Inflammatory macrophage treated with lipopolysaccharide for 1 hour (primary cell): ENCODE results near the gene ZNF324.
A peak's percentile ranks its signal among the peaks of the same experiment; 100 is the strongest.
"Not testable (repeated sequence)": the region's sequence is repeated elsewhere in the genome, so short reads cannot be mapped to it uniquely, and the experiment has no call there.

Experiments used
- DNase-seq, 2 donors: peaks; one replicate each; pipeline ENCODE4 v3.0.0-alpha.2; 2020 to 2022

The ZNF324 gene

DNA sequence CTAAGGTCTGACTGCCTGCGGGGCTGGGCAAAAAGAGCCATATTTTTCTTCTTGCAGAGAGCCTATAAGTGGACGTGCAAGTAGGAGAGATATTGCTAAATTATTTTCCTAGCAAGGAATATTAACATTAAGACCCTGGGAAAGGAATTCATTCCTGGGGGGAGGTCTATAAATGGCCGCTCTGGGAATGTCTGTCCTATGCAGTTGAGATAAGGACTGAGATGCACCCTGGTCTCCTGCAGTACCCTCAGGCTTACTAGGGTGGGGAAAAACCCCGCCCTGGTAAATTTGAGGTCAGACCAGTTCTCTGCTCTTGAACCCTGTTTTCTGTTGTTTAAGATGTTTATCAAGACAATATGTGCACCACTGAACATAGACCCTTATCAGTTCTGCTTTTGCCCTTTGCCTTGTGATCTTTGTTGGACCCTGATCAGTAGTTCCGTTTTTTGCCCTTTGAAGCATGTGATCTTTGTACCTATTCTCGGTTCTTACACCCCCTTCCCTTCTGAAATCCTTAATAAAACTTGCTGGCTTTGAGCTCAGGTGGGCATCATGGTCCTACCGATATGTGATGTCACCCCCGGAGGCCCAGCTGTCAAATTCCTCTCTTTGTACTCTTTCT lies 40.8 kb downstream of the ZNF324 start:
- DNase-seq: not testable (repeated sequence)

DNA sequence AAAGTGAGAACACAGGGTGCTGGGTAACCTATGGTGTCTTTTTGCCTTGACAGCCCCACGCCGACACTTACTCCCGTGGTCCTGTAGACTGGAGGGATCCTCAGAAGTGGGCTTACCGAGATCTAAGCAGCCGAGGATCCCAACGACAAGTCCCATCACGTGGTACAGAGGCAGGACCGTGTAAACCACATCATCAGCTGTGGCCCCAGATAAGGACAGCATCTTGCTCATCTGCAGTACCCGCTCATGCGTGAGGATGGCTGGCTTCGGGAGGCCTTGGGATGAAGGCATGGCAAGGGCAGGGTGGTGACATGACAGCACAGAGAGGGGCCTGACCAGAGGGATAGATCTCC lies 42.8 kb downstream of the ZNF324 start:
- DNase-seq: no peak

DNA sequence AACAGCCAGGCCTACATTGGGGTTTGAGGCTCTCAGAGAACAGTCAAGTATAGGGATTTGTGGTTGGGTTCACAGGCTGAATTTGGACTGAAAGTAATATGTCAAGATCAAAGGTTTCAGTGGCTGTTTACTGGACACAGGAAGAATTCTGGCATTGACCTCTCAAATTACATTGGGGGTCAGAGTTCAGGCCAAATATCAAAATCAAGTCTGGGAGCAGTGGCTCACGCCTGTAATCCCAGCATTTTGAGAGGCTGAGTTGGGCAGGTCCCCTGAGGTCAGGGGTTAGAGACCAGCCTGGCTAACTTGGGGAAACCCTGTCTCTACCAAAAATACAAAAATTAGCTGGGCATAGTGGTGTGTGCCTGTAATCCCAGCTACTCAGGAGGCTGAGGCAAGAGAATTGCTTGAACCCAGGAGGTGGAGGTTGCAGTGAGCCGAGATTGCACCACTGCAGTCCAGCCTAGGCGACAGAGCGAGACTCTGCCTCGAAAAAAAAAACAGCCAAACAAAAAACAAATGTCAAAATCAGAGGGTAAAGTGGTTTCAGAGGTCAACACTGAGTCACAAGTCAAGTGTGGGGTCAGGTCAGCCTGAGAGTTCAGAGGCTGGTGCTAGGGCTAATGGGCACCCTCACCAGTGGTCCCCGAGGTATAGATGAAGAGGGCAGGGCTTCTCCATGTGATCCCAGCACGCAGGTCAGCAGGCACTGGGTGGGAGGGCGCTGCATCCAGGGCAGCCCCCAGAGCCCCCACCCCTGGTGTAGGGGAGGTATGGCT lies 43.4 kb downstream of the ZNF324 start:
- DNase-seq: no peak

DNA sequence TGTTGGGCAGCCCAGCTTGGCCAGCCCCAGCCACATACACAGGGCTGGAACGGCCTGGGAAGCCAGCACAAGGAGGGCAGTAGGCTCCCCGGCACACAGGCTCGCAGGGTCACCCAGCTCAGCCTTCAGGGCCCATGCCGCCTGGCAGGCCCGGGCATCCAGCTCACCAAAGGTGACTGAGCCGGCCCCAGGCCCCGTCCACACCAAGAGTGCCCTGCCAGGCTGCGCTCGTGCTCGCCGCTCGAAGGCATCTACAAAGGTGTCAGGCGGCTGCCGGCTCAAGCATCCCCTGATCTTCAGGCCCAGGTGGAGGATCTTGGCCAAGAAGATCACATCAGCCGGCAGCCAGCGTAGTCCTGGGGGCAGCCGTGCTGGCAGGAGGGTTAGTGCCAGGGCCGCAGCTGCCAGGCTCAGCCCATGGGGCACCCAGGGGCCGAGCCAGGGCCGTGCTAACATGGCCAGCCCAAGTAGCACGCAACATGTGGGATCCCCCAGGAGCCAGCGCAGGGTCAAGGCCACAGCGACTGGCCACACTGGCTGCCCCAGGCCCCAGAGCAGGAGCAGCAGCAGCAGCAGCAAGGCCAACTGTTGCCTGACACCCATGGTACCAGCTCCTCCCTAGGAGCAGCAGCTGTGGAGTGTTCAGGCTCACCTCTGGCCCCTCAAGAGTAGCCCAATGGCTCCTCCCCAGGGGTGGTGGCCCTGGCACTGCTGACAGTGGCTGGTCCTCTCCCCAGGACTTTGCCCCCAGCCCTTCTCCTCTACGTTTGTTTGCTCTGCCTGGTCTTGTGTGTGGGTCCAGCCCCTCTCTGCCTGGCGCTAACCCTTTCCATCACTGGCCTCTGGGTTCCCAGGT lies 44.7 kb downstream of the ZNF324 start, which contains the start of gene SLC27A5:
SLC27A5 (minus strand) TSS at position 640 of the 856 bp plus-strand sequence; CDS start at position 603, 37 bp downstream.
- no peak for DNase-seq

DNA sequence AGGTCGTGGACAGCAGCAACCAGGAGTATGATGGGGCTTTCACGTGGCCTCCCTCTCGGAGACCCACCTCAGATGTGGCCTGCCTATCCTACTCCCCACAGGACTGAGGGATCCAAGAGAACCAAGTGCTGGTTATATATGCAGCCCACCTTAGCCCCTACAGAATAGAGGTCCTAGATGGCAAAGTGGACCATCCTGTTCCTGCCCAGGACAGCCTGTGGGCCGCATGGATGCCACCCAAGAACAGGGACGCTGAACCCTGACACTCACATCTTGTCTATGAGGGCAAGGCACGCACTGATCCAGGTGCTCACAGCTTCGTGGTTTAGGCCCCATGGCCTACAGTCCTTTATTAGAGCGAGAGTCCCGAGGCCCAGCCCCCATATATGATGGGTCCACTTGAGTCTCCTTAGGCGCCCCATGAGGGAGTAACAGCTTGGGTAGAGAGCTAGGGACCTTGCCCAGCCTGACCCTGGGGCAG lies 46.4 kb downstream of the ZNF324 start:
- no peak for DNase-seq

DNA sequence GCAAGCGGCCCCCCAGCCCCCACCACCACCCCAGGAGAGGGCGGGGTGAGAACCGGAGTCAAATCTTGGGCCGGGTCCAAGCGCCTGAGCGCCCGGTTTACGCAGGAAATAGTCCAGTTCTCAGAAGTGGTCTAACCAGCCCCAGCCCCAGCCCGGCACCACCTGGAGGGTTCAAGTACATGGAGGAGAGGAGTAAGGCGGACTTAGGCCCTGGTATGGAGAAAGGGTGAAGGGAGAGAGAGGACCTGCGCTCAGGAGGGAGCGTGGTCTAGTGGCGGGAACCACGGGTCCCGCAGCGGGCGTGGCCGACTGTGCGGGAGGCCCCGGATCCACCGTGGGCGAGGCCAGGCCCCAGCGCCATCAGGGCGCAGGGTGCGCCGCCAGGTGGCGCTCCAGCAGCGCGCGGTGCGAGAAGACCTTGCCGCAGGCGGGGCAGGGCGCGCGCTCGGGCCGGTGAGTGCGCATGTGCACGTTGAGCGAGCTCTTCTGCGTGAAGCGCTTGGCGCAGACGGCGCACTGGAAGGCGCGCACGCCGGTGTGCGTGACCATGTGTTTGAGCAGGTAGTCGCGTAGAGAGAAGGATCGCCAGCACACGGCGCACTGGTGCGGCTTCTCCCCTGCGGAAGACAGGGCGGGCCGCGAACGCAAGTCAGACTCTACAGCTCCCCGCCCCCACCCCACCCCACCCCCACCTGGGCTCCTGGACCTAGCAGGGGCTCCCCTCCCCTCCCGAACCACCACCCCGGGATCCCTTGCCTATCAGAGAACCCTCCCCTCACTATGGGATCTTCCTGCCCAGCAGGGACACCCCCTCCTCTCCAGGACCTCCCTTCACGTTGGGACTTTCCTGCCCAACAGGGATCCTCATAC lies 47.0 kb downstream of the ZNF324 start:
- DNase-seq: peak; percentile 86 to 96

DNA sequence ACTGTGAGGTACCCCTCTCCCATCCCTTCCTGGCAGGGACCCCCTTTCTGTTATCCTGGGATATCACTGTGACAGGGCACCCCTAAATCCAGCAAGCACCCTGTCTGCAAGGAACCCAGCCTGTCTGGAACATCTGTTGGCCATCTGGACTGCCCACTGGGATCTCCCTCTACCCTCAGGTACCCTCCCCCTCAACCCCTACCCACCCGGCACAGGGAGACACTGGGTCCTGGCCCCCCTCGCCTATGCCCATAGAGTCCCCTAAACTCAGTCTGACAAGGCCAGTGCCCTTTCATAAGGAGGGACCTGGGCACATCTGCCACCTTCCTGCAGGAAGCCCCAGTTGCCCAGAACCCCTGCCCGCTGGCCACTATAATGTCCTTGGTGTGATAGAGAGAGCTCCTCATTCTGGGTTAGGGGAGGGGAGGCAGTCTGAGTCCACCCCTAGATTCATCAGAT lies 47.7 kb downstream of the ZNF324 start:
- DNase-seq: no peak

DNA sequence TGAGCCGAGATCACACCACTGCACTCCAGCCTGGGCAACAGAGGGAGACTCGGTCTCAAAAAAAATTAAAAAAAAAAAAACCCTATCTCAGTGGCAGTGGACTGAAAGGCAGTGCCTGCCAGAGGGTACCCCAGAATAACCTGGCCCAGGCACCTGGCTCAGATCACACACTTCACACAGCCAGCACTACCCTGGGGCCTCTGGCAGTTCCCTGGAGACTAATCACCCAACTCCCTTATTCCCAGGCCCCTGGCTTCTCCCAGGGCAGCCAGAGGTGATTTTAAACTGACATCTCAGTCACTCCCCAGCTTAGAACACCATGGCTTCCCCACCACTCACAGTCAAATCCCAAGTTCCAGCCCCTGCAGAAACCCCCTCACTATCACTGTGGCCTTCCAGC lies 48.4 kb downstream of the ZNF324 start:
- no peak for DNase-seq

DNA sequence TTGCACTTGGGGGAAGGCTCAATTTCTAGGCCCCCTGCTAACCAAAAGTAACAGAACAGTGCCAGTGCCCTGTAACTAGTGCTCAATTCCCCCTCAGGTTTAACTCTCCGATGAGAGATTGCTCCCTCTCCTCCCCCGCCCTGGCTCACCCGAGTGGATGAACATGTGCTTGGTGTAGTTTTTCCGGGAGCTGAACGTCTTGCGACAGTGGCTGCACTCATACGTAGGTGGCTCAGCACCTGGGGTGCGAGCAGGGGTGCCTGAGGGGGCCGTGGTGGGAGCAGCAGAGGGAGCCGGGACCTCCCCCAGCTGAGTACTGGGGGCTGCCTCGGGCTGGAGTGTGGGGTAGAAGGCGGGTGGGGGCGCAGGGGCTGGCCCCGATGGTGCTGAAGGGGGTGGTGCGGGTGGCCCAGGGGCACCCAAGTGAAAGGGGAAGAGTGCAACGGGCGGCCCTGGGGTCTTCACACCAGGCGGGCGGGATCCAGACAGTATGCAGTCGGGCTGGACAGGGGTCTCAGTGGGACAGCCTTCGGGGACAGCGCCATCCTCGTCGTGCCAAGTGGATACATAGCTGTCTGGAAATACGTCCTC lies 49.5 kb downstream of the ZNF324 start:
- no peak for DNase-seq

DNA sequence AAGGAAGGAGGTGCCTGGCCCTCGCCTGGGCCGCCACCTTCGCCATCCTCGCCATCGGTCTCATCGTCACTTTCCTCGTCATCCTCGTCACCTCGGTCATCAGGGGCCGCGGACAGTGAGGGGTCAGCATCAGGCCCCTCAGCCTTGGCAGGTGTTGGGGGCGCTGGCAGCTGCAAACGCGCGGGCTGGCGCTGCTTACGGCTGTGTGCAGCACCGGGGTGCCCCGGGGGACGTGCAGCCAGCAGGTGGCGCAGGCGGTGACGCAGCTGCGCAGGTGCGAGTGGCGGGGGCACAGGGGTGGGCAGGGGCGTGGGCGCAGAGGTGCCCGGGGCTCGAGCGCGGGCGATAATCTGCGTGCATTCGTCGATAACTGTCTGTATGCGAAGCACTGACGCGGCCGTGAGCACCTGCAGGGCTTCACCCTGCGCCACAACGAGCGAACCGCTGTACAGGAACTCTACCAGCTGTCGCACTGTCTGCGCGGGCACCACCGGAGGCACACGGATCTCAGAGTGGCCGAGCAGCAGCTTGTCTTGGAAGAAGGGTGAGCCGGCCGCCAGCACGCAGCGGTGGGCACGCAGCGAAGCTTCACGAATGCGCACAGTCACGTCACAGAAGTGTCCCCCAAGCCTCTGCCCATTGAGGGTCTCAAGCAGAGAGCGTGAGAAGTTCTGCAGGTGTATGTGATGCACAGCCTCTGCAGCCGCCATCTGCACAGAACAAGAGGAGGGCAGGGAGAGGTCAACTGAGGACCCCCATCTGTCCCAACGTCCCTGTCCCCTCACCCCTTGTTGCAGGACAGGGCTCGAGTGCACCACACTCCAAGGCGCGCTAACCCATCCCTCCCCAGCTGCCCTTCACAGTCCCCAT lies 50.3 kb downstream of the ZNF324 start:
- DNase-seq: no peak

DNA sequence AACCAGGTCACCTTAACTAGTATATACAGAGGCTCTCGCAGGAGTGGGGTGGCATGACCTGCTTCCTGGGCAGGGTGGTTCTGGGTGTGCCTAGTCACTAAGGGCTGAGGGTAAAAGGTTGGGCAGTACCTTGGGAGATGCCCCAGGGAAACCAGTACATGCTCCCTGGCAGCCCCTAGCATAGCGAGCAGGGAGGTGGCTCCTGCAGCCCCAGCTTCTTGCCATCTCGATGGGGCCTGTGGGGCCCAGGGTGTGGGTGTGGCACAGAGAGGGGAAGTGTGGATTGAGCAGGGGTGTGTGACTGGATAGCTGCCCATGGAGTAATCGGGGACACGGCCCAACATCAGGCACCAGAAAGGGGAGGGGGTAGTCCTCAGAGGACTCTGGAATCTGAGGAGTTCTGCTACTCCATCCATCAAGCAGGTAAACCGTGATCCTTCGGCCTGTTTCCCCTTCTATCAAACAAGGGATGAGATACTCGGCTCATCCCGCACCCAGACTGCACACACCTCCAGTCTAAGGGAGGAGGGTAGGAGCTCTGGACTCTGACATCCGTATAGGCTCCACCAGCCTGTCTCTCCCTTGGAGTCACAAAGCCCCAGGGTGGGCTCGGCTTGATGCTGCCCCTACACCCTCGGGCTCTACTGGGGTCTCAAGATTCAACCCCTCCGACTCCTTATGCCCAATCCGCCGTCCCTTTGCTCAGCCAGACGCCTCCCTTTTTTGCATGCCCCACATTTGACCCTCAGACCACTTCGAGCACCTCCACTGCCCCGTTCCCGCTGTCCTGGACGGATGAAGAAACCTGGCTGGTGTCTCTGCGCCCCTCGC lies 51.6 kb downstream of the ZNF324 start:
- peak; percentile 46 to 52 for DNase-seq

DNA sequence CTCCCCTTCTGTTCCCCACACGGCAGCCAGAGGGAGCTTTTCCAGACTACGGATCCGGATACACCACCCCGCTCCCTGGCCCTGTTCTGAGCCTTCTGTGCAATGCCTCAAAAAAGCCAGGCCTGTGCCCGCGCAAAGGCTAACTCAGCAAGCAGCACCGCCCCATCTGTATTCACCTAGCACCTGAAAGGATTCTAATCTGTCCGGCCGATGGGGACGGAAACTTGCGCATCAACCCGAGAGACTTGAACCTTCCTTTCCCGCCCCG lies 52.1 kb downstream of the ZNF324 start:
- DNase-seq: peak; percentile 38 to 56

DNA sequence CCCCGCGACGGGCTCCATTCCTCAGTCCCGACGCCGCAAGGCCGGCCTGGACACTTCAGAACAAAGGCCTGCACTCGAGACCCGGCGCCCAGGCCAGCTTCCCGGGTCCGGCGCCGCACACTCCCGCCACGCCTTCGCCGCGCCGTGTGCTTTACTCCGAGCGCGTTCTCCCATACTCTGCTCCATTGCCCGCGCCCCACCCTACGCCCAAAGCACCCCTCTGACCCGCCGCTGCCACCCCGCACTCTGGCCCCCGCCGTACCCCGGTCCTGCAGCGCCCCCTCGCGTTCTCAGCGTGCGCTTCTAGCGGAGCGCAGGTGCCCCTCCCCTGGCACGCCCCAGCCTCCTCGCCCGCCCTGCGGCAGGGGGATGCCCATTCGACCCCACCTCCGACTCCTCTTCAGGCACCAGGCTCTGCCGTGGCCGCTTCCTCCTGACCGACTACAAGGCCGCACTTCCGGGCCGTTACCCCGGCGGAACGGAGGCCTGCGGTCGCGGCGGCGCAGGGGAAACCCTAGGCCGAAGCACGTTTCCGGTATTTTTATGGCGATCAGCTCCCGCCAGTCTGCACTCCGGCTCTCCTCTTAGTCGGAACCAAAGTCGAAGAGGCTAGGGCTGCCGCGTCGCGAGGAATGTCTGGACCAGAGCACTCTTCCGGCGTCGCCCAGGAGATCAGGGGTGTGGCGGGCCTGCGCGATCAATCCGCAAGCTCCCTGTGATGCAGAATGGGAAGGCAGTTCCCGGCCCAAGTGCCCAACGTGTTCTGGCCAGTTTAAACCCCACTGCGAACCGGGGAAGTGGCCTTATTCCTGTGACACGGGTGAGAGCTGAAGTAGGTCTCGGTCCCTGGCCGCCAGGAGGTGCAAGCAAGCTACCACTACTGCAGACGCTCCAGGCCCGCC lies 52.7 kb downstream of the ZNF324 start, which contains the start of gene ZBTB45:
ZBTB45 (minus strand) TSS at position 456 of the 902 bp plus-strand sequence. CDS start 2,137 bp downstream, outside the sequence.
- peak; percentile 91 to 93 for DNase-seq

DNA sequence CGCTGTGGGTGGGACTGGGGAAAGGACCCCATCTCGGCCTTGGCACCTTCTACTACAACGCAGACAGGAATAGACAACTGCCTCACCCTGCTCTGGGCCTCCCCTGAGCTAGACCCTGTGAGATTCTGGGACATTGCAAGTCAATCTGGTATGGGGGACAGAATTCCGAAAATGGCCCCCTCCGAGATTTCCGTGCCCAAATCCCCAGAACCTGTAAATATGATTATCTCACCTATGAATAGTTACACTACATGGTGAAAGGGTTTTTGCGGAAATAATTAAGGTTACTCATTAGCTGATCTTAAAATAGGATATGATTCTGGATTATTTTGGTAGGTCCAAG lies 53.3 kb downstream of the ZNF324 start:
- no peak for DNase-seq

DNA sequence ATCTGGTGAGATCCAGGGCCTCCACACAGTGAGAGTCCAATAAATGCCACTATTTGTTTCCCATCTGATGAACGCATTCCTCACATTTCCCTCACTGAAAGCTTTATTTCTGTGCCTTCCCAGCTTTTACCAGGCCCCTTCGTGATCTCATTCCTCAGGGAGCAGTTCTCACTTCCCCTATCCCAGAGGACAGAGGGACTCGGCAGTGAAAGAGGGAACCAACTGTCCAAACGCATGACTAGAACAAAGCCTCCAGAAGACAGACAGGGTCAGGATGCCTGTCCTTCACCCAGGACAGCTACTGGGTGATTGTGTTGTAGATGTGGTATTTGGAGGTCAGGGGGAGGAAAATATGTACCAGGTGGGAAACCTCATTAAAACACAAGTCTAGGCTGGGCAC lies 54.8 kb downstream of the ZNF324 start:
- peak in 1 of 2 donors; percentile 42 for DNase-seq

DNA sequence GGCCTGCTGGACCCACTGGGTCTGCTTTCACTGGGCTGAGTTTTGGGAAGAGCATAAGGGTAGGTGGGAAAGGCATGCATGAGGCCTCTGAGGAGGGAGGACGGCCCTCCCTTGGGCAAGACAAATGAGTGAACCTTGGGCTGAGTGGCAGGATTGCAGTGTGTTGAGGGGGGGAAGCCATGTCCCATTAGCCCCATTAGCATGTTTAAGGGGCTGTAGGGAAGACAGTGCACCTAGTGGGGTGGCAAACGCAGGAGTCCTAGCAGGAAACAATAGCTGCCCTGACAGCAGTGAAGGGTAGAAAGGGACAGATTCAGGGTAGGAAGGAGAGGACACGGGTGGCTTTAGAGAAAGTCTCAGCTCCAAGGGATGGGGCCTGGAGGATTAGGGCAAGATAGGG lies 55.8 kb downstream of the ZNF324 start:
- no peak for DNase-seq
